ENCODE measurements around the gene TUNAR. TPM values are rescaled to one million over a fixed set of nuclear protein-coding genes. Genes with fewer than 3 reads are reported as not detected.

TUNAR gene
- total and polyA plus RNA-seq, 2 of the 4 experiments (the other 2 are of a cell fraction) = not detected

DNA sequence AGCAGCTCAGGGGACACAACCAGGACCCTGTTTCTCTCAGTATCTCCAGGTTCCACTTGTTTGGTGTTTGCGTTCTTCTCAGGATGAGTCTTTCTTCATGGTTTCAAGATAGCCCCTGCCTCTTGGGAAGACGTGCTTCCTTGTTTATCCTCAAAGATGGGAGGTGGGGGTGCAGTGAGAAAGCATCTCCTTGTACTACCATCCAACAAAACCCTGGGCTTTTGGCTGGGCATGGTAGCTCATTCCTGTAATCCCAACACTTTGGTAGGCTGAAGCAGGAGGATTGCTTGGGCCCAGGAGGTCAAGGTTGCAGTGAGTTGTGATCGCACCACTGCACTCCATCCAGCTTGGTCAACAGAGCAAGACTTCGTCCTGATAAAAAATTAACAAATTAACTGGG is 21.0 kb upstream of the TUNAR start:
- Histone ChIP-seq H4K20me1 (ENCODE audit: insufficient read depth, low read length) (no peaks in the 10 kb centered on the region), H2BK20ac (ENCODE audit: low read depth, low read length) (no peak overlapping the region), H2AK9ac (replicated peaks; ENCODE audit: low read depth, low read length, poor library complexity) (no peak overlapping the region), H3K18ac (ENCODE audit: low read depth, low read length) (no peak overlapping the region), H3K4me1 (ENCODE audit: control insufficient read depth, insufficient read depth, low read length) (no peaks in the 10 kb centered on the region), H2BK120ac (ENCODE audit: low read depth, low read length) (no peak overlapping the region), H3K9me3 (ENCODE audit: control insufficient read depth, insufficient read depth, low read length) (no peaks in the 10 kb centered on the region), H3K23ac (ENCODE audit: low read depth, low read length) (no peak overlapping the region), H4K5ac (ENCODE audit: low read depth, low read length) (no peak overlapping the region), H2AFZ (replicated peaks; ENCODE audit: low read length, poor library complexity) (no peak overlapping the region), H3K9me1 (ENCODE audit: insufficient read depth, low read length) (no peaks in the 10 kb centered on the region), H3K27ac (ENCODE audit: insufficient read depth, low read length) (no peak overlapping the region), H2AK5ac (ENCODE audit: low read depth, low read length) (no peak overlapping the region), H3K36me3 (ENCODE audit: control insufficient read depth, insufficient read depth, low read length) (no peaks in the 10 kb centered on the region), H2BK5ac (ENCODE audit: low read depth, low read length, poor library complexity, severe bottlenecking) (no peak overlapping the region), H3K4me2 (ENCODE audit: low read depth, low read length) (no peak overlapping the region), H4K8ac (ENCODE audit: low read depth in 2 of 2, low read length in 2 of 2) (no peak overlapping the region), H3K27me3 (ENCODE audit: control insufficient read depth, insufficient read depth, low read length) (no peaks in the 10 kb centered on the region), H3K9ac (ENCODE audit: low read depth, low read length) (no peak overlapping the region), H3K4me3 (ENCODE audit: insufficient read depth, low read depth, low read length) (no peak overlapping the region), H4K91ac (ENCODE audit: insufficient read depth, low read depth, low read length) (no peak overlapping the region), H3K4ac (ENCODE audit: low read depth, low read length) (no peak overlapping the region), H3K79me1 (ENCODE audit: low read depth in 1 of 2, low read length in 2 of 2) (no peaks in the 10 kb centered on the region), H3K56ac (ENCODE audit: extremely low read depth, insufficient read depth, low read length) (no peak overlapping the region), H2BK15ac (ENCODE audit: low read depth, low read length) (no peak overlapping the region), H3K14ac (replicated peaks; ENCODE audit: low read depth, low read length) (no peak overlapping the region)
- intact Hi-C loops (cut with micrococcal nuclease) = no loop called here
- WGBS, 2 experiments (ENCODE audit: extremely low coverage in 2 of 2, insufficient read length in 1 of 2) = no CpG with 5 or more reads among the region's 4 CpGs
- no TSS peak for BruUV-seq (replicated peaks)
- no peak for TF ChIP-seq CHD1 (IDR thresholded peaks at IDR 0.05; ENCODE audit: low read depth, low read length)
- TF ChIP-seq CEBPB (IDR thresholded peaks at IDR 0.05; ENCODE audit: low read depth, low read length) = no peak
- TF ChIP-seq, protein P1, sequence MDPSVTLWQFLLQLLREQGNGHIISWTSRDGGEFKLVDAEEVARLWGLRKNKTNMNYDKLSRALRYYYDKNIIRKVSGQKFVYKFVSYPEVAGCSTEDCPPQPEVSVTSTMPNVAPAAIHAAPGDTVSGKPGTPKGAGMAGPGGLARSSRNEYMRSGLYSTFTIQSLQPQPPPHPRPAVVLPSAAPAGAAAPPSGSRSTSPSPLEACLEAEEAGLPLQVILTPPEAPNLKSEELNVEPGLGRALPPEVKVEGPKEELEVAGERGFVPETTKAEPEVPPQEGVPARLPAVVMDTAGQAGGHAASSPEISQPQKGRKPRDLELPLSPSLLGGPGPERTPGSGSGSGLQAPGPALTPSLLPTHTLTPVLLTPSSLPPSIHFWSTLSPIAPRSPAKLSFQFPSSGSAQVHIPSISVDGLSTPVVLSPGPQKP (IDR thresholded peaks at IDR 0.05; ENCODE audit: borderline replicate concordance, low read depth, low read length) = no peak
- TF ChIP-seq, protein P2, sequence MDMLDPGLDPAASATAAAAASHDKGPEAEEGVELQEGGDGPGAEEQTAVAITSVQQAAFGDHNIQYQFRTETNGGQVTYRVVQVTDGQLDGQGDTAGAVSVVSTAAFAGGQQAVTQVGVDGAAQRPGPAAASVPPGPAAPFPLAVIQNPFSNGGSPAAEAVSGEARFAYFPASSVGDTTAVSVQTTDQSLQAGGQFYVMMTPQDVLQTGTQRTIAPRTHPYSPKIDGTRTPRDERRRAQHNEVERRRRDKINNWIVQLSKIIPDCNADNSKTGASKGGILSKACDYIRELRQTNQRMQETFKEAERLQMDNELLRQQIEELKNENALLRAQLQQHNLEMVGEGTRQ (IDR thresholded peaks at IDR 0.05; ENCODE audit: low read depth, low read length) = no peak
- no peak for TF ChIP-seq RAD21 (IDR thresholded peaks at IDR 0.05; ENCODE audit: low read length)
- TF ChIP-seq FOS (IDR thresholded peaks at IDR 0.05; ENCODE audit: low read depth, low read length) = no peak
- TF ChIP-seq POLR2A (IDR thresholded peaks at IDR 0.05; ENCODE audit: low read depth, low read length) = no peak
- TF ChIP-seq NFE2L2 (IDR thresholded peaks at IDR 0.05; ENCODE audit: low read depth, low read length) = no peak
- TF ChIP-seq, protein P3, sequence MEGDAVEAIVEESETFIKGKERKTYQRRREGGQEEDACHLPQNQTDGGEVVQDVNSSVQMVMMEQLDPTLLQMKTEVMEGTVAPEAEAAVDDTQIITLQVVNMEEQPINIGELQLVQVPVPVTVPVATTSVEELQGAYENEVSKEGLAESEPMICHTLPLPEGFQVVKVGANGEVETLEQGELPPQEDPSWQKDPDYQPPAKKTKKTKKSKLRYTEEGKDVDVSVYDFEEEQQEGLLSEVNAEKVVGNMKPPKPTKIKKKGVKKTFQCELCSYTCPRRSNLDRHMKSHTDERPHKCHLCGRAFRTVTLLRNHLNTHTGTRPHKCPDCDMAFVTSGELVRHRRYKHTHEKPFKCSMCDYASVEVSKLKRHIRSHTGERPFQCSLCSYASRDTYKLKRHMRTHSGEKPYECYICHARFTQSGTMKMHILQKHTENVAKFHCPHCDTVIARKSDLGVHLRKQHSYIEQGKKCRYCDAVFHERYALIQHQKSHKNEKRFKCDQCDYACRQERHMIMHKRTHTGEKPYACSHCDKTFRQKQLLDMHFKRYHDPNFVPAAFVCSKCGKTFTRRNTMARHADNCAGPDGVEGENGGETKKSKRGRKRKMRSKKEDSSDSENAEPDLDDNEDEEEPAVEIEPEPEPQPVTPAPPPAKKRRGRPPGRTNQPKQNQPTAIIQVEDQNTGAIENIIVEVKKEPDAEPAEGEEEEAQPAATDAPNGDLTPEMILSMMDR (conservative IDR thresholded peaks at IDR 0.05; ENCODE audit: low read depth, low read length) = no peak
- TF ChIP-seq RCOR1 (IDR thresholded peaks at IDR 0.05; ENCODE audit: insufficient replicate concordance, low read length) = no peak
- no peak for TF ChIP-seq MXI1 (IDR thresholded peaks at IDR 0.05; ENCODE audit: borderline replicate concordance, low read depth, low read length)
- in situ Hi-C loops (cut with MboI; ENCODE audit: low sequenced_read_pairs) = no loop called here
- DNase-seq (no peak), ATAC-seq (ENCODE audit: low read depth) (no peak)
- ChIA-PET POLR2A (ENCODE audit: unreplicated experiment) (no interaction called here), CTCF (no interaction called here)
- dilution Hi-C loops (cut with HindIII; ENCODE audit: low sequenced_read_pairs, unreplicated experiment) = no loop called here
